OCI-LY1 (cell line): ENCODE measurements around the gene MUC6.

Source experiments
- CTCF ChIP-seq: fragments of 200-600 bp; sonication (generic), shearing (Covaris generic); IDR thresholded peaks from 2 replicates; pipeline ENCODE4 v1.5.1; 2017; ENCODE audit warnings: mild to moderate bottlenecking, antibody characterized with exemption, low read length, moderate library complexity, mixed read lengths
- EZH2 ChIP-seq: fragments of 200-600 bp; sonication (generic), shearing (Covaris generic); IDR thresholded peaks from 2 replicates; pipeline ENCODE4 v1.8.0; 2017; ENCODE audit warnings: borderline replicate concordance, mixed run types, mild to moderate bottlenecking, antibody characterized with exemption, low read length, moderate library complexity, mixed read lengths

GRCh38 chr11:1012740-1013630 is 23.5 kb downstream of the MUC6 start:
- TF ChIP-seq CTCF (no peak), EZH2 (no peak)
